ENCODE measurements around the gene RNF113B.

DNA sequence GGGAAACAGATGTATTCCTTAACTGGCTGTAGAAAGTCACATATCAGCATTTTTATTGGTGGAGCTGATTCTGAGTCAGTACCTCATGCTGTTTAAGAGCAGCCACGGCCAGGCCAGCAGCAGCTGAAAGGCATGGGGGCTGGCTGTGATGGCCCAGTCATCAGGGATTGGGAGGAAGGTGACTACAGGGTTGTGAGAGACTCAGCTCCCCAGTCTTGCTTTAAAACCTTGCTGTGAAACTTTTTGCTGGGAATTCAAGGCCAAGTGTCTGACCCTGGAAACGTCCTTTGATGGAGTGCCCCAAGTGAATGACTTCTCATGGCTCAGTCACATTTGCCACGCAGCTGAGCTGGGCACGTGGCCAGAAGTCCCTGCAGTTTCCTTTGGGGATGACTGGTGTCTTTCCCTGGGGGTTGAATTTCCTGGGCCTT lies 39.1 kb upstream of the RNF113B start:
- TF ChIP-seq EZH2 (IDR thresholded peaks at IDR 0.05; ENCODE audit: low read length), result no peak
- TF ChIP-seq, protein P1, sequence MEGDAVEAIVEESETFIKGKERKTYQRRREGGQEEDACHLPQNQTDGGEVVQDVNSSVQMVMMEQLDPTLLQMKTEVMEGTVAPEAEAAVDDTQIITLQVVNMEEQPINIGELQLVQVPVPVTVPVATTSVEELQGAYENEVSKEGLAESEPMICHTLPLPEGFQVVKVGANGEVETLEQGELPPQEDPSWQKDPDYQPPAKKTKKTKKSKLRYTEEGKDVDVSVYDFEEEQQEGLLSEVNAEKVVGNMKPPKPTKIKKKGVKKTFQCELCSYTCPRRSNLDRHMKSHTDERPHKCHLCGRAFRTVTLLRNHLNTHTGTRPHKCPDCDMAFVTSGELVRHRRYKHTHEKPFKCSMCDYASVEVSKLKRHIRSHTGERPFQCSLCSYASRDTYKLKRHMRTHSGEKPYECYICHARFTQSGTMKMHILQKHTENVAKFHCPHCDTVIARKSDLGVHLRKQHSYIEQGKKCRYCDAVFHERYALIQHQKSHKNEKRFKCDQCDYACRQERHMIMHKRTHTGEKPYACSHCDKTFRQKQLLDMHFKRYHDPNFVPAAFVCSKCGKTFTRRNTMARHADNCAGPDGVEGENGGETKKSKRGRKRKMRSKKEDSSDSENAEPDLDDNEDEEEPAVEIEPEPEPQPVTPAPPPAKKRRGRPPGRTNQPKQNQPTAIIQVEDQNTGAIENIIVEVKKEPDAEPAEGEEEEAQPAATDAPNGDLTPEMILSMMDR (optimal IDR thresholded peaks at IDR 0.05 in 1 of 3, IDR thresholded peaks at IDR 0.05 in 1 of 3, conservative IDR thresholded peaks at IDR 0.05 in 1 of 3; ENCODE audit: extremely low read depth in 1 of 3, insufficient read depth in 2 of 3, low read length in 3 of 3), result no peak

Measured in keratinocyte (primary cell).